ENCODE measurements around the gene RHOD. TPM values are rescaled to one million over a fixed set of nuclear protein-coding genes. Genes with fewer than 3 reads are reported as not detected.

Gene RHOD
- total RNA-seq, 4 donors from 2014 or later: 12.4 to 29.7 (median 23.6) TPM

DNA sequence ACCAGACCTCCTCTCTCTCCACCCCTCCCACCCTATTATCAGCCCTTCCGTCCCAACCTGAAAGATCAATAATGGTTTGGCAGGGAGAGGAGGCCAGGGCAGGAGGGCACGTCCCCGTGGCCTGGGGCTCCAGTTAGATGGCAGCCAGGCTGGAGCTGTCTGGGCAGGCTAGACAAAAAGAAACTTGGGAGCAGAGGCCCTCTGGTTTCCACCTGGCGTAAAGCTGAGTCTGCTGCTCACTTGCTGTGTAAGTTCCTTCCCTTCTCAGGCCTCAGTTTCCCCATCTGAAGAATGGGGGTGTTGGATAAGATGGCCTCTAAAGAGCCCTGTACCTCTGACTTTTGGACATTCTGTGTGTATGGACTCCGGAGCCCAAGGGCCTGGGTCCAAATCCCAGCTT is 3.8 kb upstream of the RHOD start:
- 70% methylated on average over 2 of the region's 5 CpGs; no CpG with 5 or more reads in 1 of the 2 donors for WGBS, 2 donors (ENCODE audit: low coverage in 1 of 2)
- H3K27me3 ChIP-seq: no peaks in the 10 kb centered on the region
- no peak overlapping the region for H3K4me3 ChIP-seq
- ATAC-seq: no peak
- no peaks in the 10 kb centered on the region for H3K36me3 ChIP-seq
- no peaks in the 10 kb centered on the region for H3K9me3 ChIP-seq
- no peak overlapping the region for H3K27ac ChIP-seq
- H3K4me1 ChIP-seq: peaks cover 0 to 33% (median 9%) of the 10 kb centered on the region in 3 donors
- TF ChIP-seq POLR2AphosphoS5 (IDR thresholded peaks at IDR 0.05) (no peak), POLR2A (IDR thresholded peaks at IDR 0.05) (no peak), EP300 (IDR thresholded peaks at IDR 0.05) (no peak)
- TF ChIP-seq, protein P1, sequence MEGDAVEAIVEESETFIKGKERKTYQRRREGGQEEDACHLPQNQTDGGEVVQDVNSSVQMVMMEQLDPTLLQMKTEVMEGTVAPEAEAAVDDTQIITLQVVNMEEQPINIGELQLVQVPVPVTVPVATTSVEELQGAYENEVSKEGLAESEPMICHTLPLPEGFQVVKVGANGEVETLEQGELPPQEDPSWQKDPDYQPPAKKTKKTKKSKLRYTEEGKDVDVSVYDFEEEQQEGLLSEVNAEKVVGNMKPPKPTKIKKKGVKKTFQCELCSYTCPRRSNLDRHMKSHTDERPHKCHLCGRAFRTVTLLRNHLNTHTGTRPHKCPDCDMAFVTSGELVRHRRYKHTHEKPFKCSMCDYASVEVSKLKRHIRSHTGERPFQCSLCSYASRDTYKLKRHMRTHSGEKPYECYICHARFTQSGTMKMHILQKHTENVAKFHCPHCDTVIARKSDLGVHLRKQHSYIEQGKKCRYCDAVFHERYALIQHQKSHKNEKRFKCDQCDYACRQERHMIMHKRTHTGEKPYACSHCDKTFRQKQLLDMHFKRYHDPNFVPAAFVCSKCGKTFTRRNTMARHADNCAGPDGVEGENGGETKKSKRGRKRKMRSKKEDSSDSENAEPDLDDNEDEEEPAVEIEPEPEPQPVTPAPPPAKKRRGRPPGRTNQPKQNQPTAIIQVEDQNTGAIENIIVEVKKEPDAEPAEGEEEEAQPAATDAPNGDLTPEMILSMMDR (IDR thresholded peaks at IDR 0.05): no peak

DNA sequence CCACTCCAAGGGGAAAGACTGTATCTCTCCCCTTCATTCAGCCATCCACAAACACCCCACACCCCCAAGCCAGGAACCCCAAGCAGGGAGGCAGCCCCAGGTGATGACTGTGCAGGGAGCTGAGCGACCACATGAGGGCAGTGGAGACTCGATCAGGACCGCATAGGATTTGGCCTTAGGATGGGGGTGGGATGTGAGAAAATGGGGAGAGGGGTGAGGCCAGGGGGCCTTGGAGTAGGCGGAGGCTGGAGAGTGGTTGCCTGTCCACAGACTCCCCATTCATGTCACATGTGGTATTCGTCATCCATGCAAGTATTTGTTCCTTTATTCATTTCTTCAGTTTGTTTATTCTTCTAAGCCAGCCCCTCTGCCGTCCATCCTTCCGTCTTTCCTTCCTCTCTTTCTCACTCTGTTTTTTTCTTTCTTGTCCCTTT is 2.7 kb upstream of the RHOD start:
- Histone ChIP-seq H3K9me3 (no peaks in the 10 kb centered on the region), H3K36me3 (no peaks in the 10 kb centered on the region), H3K27me3 (no peaks in the 10 kb centered on the region), H3K27ac (no peak overlapping the region), H3K4me3 (no peak overlapping the region), H3K4me1 (peaks cover 0 to 39% (median 9%) of the 10 kb centered on the region in 3 donors)
- no peak for ATAC-seq
- 18 to 44% methylated on average over 3 to 7 of the region's 7 CpGs for WGBS, 2 donors (ENCODE audit: low coverage in 1 of 2)
- no peak for TF ChIP-seq POLR2AphosphoS5 (IDR thresholded peaks at IDR 0.05)
- TF ChIP-seq POLR2A (IDR thresholded peaks at IDR 0.05): no peak
- TF ChIP-seq, protein P1 (IDR thresholded peaks at IDR 0.05): peak in 3 of 4 experiments; percentile 44 to 75 (median 59)
- no peak for TF ChIP-seq EP300 (IDR thresholded peaks at IDR 0.05)

DNA sequence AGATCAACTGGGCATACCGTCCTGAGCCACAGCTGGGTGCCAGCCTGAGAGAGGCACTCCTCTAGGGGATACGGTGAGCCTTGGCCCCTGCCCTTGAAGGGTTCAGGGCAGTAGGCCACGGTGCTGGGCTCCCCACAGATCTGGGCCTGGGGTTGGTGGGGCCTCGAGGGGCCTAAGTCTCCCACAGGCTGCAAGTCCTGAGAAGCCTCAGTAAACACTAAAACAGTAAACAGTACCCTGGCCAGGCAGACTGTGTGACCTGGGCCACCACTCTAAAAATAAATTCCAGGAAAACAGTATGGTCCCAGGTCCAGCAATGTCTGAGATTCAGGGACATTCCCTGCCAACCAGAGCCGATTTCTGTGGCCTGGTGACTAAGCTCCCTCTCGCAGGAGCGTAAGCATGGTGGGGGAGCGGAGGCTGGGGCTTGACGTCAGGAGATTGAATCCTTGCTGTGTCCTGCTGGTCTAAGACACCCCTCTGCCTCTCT is 2.3 kb upstream of the RHOD start:
- Histone ChIP-seq H3K4me3 (no peak overlapping the region), H3K36me3 (no peaks in the 10 kb centered on the region), H3K27me3 (no peaks in the 10 kb centered on the region), H3K27ac (no peak overlapping the region), H3K4me1 (peaks cover 0 to 39% (median 9%) of the 10 kb centered on the region in 3 donors), H3K9me3 (no peaks in the 10 kb centered on the region)
- 52% methylated on average over 2 of the region's 9 CpGs; no CpG with 5 or more reads in 1 of the 2 donors for WGBS, 2 donors (ENCODE audit: low coverage in 1 of 2)
- TF ChIP-seq POLR2A (IDR thresholded peaks at IDR 0.05) (no peak), EP300 (IDR thresholded peaks at IDR 0.05) (no peak), POLR2AphosphoS5 (IDR thresholded peaks at IDR 0.05) (no peak)
- TF ChIP-seq, protein P1 (IDR thresholded peaks at IDR 0.05): no peak
- no peak for ATAC-seq

DNA sequence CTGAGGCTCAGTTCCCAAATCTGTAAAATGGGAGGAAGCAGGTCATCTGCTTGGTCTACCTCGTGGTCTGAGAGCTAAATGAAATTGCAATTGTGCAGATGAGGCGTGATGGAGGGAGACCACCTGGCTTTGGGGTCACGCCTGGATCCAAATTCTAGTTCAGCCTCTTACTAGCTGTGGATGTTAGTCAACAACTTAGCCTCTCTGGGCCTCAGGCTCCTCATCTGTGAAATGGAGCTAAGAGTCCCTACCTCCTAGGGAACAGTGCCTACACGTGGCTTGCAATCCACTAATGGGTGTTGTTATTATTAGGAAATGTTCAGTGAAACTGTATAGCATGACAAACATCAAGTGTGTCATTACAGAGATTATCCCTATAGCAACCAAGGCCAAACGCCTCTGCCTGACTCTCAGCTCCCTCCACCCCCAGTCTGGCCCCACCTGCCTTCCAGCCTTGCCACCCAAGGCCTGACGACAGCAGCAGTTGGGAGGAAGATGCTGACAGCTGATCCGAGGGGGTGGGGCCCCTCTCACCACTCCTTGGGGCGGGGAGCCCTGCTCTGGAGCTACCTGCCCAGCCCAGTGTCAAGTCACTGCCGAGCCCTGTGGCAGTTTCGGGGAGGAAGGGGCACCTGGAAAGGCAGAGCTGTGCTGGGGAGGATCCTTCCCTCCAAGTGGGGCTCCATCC is 1.7 kb upstream of the RHOD start:
- H3K36me3 ChIP-seq: no peaks in the 10 kb centered on the region
- H3K4me3 ChIP-seq: no peak overlapping the region
- WGBS, 2 donors (ENCODE audit: low coverage in 1 of 2): 39 to 86% methylated on average over 3 to 4 of the region's 10 CpGs
- TF ChIP-seq, protein P1 (IDR thresholded peaks at IDR 0.05): no peak
- TF ChIP-seq POLR2A (IDR thresholded peaks at IDR 0.05): no peak
- TF ChIP-seq POLR2AphosphoS5 (IDR thresholded peaks at IDR 0.05): no peak
- no peak for TF ChIP-seq EP300 (IDR thresholded peaks at IDR 0.05)
- no peaks in the 10 kb centered on the region for H3K9me3 ChIP-seq
- peaks cover 0 to 39% (median 9%) of the 10 kb centered on the region in 3 donors for H3K4me1 ChIP-seq
- H3K27me3 ChIP-seq: no peaks in the 10 kb centered on the region
- no peak for ATAC-seq
- H3K27ac ChIP-seq: no peak overlapping the region

DNA sequence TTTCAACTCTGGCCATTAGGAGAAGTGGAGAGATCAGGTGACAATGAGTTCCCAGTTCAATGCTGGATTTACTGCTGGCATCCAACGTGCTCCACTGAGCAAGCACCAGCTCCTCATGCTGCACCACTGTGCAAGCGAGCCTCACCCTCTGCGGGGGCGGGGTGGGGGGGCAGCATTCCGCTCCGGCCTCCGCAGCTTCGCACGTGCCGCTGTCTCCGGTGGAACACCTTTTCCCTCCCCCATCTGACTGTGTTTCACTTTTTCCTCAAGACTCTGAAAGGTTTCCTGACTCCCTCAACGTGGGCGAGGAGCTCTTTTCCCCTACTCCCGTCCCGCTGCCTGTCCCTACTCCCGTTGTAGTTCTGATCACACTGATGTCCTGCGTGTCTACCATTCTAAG is 835 bp upstream of the RHOD start:
- WGBS, 2 donors (ENCODE audit: low coverage in 1 of 2): 0 to 18% methylated on average over 1 to 8 of the region's 17 CpGs
- no peaks in the 10 kb centered on the region for H3K36me3 ChIP-seq
- H3K27ac ChIP-seq: no peak overlapping the region
- H3K4me1 ChIP-seq: peaks cover 0 to 39% (median 9%) of the 10 kb centered on the region in 3 donors
- H3K9me3 ChIP-seq: no peaks in the 10 kb centered on the region
- peak overlapping the region in 1 of 2 donors; percentile 79 for H3K4me3 ChIP-seq
- TF ChIP-seq POLR2A (IDR thresholded peaks at IDR 0.05): no peak
- TF ChIP-seq, protein P1 (IDR thresholded peaks at IDR 0.05): no peak
- no peak for TF ChIP-seq POLR2AphosphoS5 (IDR thresholded peaks at IDR 0.05)
- no peak for TF ChIP-seq EP300 (IDR thresholded peaks at IDR 0.05)
- ATAC-seq: no peak
- H3K27me3 ChIP-seq: no peaks in the 10 kb centered on the region
